Stimulated activated CD8-positive, alpha-beta memory T cell treated with anti-CD3 and anti-CD28 coated beads, Interleukin-15, amount 100 ng/mL, for 4 hours (primary cell): ENCODE results near the gene YBX3.

Source experiments
- DNase-seq, 2 donors: peaks; one replicate each; pipeline ENCODE4 v3.0.0-alpha.2; 2020; ENCODE audit warnings: low read depth in 2 of 2

YBX3 gene

DNA sequence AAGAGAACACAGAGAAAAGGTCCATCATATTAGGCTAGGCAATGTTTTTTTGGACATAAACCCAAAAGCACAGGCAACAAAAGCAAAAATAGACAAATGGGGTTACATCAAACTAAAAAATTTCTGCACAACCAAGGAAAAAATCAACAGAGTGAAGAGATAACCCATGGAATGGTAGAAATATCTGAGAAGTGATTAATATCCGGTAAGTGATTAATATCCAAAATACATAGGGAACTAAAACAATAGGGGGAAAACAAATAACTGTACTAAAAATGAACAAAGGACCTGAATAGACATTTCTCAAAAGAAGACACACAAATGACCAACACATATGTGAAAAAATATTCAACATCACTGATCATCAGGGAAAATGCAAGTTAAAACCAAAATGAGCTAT, 53.6 kb downstream of the YBX3 start:
- no peak for DNase-seq

DNA sequence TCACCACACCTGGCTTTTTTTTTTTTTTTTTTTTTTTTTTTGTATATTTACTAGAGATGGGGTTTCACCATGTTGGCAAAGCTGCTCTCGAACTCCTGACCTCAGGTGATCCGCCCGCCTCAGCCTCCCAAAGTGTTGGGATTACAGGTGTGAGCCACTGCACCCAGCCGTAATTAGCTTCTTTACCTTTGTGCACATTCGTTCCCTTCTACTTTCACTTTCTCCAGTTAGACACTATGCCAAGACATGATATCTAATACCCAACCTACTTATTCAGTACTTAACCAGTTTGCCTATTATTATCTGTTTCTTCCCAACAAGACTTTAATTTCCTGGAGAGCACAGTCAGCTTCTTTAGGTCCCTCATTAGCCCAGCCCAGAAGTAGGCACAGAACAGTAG, 54.6 kb downstream of the YBX3 start:
- DNase-seq = no peak

DNA sequence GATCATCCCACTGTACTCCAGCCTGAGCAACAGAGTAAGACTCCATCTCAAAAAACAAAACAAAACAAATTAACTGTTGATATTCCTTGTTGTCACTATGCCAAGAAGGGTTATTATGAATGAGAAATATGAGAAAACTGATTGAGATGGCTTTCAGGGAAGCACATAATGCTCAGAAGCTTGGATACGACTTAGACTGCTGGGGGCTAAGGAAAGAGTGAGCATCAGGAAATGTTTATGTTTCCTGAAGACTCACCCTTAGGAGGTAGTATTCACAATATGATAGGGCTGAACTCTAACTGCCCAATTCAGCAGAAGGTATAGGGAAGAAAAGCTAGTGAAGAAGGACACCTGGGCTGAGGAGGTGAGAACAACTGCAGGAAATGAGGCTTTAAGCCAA, 55.5 kb downstream of the YBX3 start:
- no peak for DNase-seq

DNA sequence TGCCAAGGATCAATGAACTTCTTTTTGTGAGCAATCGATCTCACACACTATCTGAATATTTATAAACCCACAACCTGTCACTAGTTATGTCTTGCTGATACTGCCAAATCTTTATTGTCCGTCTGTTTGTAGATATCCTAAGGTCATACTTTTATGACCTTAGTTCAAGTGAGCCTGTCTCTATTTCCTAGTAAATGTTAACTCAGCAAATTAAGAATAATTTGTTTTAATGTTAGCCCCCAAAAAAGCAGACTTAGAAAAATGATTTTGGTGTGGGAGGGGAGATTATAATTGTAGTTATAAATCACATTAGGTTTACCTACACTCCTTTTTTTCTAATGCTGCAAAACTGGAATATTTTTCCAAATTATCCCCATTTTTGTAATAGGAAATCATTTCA, 58.6 kb downstream of the YBX3 start:
- no peak for DNase-seq

DNA sequence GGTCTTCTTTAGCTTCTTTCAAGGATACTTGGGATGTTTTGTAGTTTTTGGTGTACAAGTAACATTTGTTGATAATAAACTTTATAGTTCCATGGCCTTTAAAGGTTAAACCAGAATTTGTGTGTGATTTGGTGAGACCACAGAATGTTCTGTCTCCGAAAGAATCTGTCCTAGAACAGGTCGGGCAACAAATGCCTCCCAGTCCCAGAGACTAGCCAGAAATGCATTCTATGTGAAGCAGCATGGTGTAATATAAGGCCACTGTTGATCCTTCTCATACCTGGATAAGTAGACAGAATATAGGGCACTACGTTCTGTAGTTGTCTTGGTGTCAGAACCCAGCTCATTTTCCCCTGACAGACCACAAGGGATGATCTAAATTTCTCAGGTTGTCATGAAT, 59.3 kb downstream of the YBX3 start:
- DNase-seq = no peak

DNA sequence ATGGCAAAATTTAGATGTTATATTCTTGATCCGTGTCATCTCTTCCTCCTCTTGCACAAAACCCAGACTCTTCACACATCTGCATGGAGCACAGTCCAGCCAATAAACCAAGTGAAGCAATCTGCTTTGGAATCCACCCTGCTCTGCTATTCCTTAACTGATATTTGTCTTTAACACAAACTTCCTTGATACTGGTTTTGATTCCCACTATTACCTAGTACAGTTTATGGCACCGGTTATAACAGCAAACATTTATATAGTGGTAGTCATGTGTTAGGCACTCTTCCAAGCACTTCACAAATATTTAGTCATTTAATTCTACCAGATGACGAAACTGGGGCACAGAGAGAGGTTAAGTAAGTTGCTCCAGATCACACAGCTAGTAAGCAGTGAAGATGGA, 61.8 kb downstream of the YBX3 start:
- DNase-seq = no peak

DNA sequence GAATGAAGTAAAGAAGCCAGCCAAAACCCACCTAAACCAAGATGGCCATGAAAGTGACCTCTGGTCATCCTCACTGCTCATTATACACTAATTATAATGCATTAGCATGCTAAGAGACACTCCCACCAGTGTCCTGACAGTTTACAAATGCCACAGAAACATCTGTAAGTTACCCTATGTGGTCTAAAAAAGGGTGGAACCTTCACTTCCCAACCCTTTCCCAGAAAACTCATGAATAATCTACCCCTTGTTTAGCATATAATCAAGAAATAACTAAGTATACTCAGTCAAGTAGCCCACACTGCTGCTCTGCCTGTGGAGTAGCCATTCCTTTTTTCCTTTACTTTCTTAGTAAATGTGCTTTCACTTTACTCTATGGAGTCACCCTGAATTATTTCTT, 69.1 kb downstream of the YBX3 start:
- DNase-seq = no peak

DNA sequence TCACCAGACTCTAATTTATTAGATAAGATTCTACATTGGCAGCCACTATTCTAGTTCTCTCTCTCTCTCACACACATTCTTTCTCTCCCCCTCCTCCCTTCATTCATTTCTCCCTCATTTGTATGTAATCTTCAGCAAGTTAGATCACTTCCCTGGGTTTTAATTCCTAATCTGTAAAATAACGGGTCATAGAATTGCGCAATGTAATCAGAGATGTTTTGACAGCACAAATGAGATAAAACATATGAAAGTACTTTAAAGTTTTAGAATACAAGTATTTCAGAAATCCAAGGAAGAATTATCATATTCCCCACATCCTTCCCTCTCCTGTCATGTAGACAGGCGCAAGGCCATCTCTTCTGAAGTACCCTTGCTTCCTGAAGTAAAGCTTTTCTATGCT, 70.9 kb downstream of the YBX3 start:
- no peak for DNase-seq
